B cell (primary cell): Measurements from ENCODE around the gene NOD2.

Experiments used
- CTCF ChIP-seq: fragments of 200-600 bp; IDR thresholded peaks from one replicate; pipeline ENCODE4 v1.8.0; 2022; ENCODE audit warnings: antibody characterized with exemption, mild to moderate bottlenecking
- EZH2 ChIP-seq: IDR thresholded peaks from 2 replicates; pipeline ENCODE4 v1.6.1; 2012; ENCODE audit warnings: borderline replicate concordance, low read depth, mild to moderate bottlenecking, moderate library complexity, low read length; ENCODE audit not compliant: insufficient read depth, poor library complexity, severe bottlenecking

GRCh38 chr16:50761267-50761666 lies 67.9 kb downstream of the NOD2 start:
- TF ChIP-seq EZH2 (no peak), CTCF (no peak)
